Measurements from ENCODE around the gene APOO.

The APOO gene

GRCh38 chrX:23819385-23820234, 88.1 kb downstream of the APOO start:
- no peak for DNase-seq (ENCODE audit: low read depth in 2 of 2)

GRCh38 chrX:23817979-23818336, 89.8 kb downstream of the APOO start:
- DNase-seq (ENCODE audit: low read depth in 2 of 2): no peak

- no peak for DNase-seq (ENCODE audit: low read depth in 2 of 2)
These were observed 91.6 kb downstream of the APOO start for GRCh38 chrX:23816179-23816578.

GRCh38 chrX:23815376-23815775, 92.4 kb downstream of the APOO start:
- DNase-seq (ENCODE audit: low read depth in 2 of 2): no peak

GRCh38 chrX:23813808-23814207, 93.9 kb downstream of the APOO start:
- no peak for DNase-seq (ENCODE audit: low read depth in 2 of 2)

GRCh38 chrX:23811656-23812055, 96.1 kb downstream of the APOO start:
- DNase-seq (ENCODE audit: low read depth in 2 of 2): no peak

- DNase-seq (ENCODE audit: low read depth in 2 of 2): no peak
These were observed 96.6 kb downstream of the APOO start for GRCh38 chrX:23811108-23811651.

- DNase-seq (ENCODE audit: low read depth in 2 of 2): no peak
These were observed 97.5 kb downstream of the APOO start for GRCh38 chrX:23810279-23810678.

- no peak for DNase-seq (ENCODE audit: low read depth in 2 of 2)
These were observed 102.3 kb downstream of the APOO start for GRCh38 chrX:23805389-23805788.

- DNase-seq (ENCODE audit: low read depth in 2 of 2): no peak
These were observed 103.2 kb downstream of the APOO start for GRCh38 chrX:23804578-23804977.

- no peak for DNase-seq (ENCODE audit: low read depth in 2 of 2)
These were observed 103.8 kb downstream of the APOO start for GRCh38 chrX:23803931-23804381.

GRCh38 chrX:23802431-23802830, 105.3 kb downstream of the APOO start:
- no peak for DNase-seq (ENCODE audit: low read depth in 2 of 2)

GRCh38 chrX:23799469-23800065, 108.2 kb downstream of the APOO start:
- no peak for DNase-seq (ENCODE audit: low read depth in 2 of 2)

- DNase-seq (ENCODE audit: low read depth in 2 of 2): no peak
These were observed 110.2 kb downstream of the APOO start for GRCh38 chrX:23797371-23798128.

- DNase-seq (ENCODE audit: low read depth in 2 of 2): no peak
These were observed 112.5 kb downstream of the APOO start for GRCh38 chrX:23795221-23795620.

- DNase-seq (ENCODE audit: low read depth in 2 of 2): no peak
These were observed 114.7 kb downstream of the APOO start for GRCh38 chrX:23792861-23793553.

- DNase-seq (ENCODE audit: low read depth in 2 of 2): no peak
These were observed 117.6 kb downstream of the APOO start for GRCh38 chrX:23790155-23790497.

- DNase-seq (ENCODE audit: low read depth in 2 of 2): no peak
These were observed 118.2 kb downstream of the APOO start for GRCh38 chrX:23789386-23790154.

GRCh38 chrX:23788946-23789345, 118.8 kb downstream of the APOO start:
- DNase-seq (ENCODE audit: low read depth in 2 of 2): no peak

- DNase-seq (ENCODE audit: low read depth in 2 of 2): no peak
These were observed 119.2 kb downstream of the APOO start for GRCh38 chrX:23788521-23788920.

- no peak for DNase-seq (ENCODE audit: low read depth in 2 of 2)
These were observed 120.0 kb downstream of the APOO start for GRCh38 chrX:23787745-23788118.

Data from activated CD4-positive, alpha-beta T cell treated with anti-CD3 and anti-CD28 coated beads for 24 hours (primary cell).